Measurements from ENCODE around the gene NHP2. TPM values are rescaled to one million over a fixed set of nuclear protein-coding genes. Genes with fewer than 3 reads are reported as not detected.

Gene NHP2
- total RNA-seq, 1 experiment from 2014 or later: 413 TPM

DNA sequence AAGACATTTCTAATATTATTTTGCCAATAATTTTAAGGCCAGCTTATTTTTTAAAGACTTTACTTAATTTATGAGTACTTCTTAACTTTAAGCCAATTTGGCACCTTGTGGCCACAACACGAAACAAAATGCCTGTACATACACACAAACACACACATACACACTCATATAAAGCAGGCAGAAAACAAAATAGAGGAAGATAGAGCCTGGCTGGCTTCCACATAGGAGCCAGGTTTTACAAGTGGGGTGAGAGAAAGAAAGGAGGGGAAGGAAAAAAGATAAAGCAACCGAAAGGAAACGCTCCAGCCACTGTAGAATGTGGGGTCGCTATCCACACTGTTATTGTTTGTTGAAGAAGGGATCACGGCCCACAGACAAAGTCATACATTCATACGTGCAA is 23.1 kb upstream of the NHP2 start:
- DNase-seq (ENCODE audit: low spot score): no peak

DNA sequence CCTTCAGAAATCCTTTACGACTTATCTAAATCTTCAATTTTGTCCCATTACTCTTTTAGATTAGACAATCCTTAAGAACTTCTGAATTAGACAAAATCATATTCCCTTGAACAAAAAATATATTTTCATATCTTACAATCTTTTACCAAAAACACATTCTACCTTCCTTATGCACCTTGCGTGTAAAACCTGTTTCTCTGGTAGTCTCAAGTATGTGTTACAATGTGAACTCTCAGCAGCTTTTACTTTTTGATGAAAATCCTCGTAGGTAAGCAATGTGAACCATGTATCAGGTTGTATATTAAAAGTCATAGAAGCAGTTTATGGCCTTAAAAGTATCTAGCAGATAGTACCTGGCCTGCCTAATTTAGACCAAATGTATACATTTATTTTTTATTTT is 20.8 kb upstream of the NHP2 start:
- no peak for DNase-seq (ENCODE audit: low spot score)

DNA sequence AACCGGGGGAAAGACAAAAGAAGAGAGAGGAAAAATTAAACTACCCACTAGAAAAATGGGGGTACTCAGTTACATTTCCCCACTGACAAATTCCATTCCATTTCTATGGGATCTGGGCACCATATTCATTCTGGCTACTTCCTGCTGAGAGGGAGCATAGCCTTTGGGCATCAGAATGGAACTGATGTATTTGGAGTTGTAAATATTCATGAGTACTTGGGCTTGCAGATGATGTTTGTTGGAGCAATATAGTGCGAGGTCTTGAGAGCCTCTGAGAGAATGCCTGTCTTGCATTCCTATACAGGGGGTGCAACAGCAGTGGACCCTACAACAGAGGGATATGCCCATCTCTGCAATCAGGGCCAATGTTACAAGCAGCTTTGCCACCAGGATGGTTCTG is 16.8 kb upstream of the NHP2 start:
- DNase-seq (ENCODE audit: low spot score): no peak

DNA sequence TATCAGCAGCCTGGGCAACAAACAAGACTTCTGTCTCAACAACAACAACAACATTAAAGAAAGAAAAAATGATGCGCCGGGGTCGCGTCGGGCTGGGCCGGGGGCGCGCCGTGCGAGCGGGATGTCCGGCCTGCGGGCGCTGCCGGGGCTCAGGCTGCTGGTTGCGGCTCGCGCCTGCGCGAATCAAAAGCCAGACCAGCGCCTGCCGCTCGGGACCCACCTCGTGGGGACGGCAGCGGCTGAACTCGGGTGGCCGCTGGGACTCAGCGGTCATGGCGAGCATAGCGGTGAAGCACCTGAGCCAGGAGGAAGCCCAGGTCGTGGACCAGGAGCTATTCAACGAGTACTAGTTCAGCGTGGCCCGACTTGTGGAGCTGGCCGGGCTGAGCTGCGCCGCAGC is 11.9 kb upstream of the NHP2 start:
- no peak for DNase-seq (ENCODE audit: low spot score)

DNA sequence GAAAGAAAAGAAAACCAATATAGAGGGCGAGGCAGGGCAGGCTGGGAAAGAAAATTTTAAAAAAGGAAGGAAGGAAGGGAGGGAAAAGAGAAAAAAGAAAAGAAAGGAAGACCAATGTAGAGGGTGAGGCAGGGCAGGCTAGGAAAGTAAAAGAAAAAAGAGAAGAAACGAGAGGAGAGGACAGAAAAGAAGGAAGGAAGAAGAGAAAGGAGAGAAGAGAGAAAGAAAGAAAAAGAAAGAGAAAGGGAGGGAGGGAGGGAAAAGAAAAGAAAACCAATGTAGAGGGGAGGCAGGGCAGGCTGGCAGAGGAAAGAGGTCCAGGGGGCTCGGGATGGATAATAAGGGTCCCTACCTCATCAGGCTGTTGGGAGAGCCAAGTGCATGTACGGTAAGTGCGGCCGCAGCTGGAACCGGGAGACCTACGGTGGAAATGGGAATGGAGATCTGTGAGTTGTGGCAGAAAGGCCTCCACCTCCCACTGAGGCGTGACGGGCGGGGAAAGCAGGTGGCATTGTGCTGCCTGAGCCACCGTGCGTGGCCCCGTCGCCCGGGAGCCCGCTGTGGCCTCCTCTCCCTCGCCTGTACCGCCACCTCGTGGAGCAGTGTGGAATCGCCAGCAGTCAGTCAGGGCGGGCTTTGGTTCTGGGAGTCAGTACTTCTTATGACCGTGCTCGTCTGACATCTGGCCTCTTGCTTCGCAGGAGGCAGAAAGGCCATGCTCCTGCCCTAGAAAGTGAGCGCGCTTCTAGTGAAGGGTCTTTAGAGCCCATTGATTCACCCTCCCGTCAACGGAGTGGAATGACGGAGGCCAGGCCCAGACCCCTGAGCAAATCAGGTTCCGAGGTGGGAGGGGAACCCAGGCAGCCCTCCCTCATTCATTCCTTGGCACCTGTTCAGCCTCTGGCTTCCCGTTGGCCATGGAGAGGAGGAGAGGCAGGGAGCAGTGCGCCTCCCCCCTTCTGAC is 10.4 kb upstream of the NHP2 start:
- DNase-seq (ENCODE audit: low spot score): peak; percentile 94

DNA sequence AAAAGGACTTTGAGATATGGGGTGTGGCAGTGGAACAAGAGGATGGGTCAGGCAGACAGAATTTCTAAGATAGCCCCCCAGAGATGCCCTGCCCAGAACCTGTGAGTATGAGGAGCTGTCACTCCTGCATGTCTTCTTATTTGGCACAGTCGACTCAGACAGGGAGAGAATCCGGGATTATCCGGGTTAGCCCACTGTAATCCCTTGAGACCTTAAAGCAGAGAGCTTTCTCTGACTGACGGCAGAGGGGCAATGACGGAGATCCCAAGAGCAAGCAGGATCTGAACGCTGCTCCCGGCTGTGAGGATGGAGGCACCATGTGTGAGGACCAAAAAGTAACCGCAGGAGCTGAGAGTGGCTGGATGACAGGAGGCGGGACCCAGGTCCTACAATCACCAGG is 8.8 kb upstream of the NHP2 start:
- no peak for DNase-seq (ENCODE audit: low spot score)

DNA sequence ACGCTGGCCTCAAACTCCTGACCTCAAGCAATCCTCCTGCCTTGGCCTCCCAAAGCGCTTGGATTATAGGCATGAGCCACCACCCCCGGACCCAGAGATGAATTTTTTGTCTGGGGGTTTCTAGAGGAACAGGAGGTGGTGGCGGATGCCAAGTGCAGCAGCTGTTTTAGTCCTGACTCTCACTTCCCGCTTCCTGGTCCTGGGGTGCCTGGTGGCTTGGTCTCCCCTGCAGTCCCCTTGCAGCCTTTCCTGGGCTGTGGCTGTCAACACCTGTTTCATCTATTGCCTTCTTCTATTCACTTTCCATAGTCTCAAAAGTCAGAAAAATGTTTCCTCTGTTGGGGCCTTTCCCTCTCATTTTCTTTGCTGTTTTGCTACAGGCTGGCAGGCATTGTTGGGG is 6.5 kb upstream of the NHP2 start:
- no peak for DNase-seq (ENCODE audit: low spot score)

DNA sequence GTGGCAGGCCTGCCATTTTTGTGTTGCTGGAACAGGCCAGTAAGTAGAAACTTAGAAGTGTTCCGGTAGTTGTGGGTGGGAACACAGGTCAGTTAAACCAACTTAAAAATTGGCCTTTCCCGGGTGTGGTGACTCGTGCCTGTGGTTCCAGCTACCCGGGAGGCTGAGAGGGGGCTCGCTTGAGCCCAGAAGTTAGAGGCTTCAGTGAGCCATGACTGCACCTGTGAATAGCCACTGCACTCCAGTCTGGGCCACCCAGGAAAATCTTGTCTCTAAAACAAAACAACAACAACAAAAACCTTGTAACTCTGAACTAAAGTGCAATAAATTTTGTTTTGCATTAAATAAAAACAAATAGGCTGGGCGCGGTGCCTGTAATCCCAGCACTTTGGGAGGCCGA is 1.4 kb upstream of the NHP2 start:
- no peak for DNase-seq (ENCODE audit: low spot score)

DNA sequence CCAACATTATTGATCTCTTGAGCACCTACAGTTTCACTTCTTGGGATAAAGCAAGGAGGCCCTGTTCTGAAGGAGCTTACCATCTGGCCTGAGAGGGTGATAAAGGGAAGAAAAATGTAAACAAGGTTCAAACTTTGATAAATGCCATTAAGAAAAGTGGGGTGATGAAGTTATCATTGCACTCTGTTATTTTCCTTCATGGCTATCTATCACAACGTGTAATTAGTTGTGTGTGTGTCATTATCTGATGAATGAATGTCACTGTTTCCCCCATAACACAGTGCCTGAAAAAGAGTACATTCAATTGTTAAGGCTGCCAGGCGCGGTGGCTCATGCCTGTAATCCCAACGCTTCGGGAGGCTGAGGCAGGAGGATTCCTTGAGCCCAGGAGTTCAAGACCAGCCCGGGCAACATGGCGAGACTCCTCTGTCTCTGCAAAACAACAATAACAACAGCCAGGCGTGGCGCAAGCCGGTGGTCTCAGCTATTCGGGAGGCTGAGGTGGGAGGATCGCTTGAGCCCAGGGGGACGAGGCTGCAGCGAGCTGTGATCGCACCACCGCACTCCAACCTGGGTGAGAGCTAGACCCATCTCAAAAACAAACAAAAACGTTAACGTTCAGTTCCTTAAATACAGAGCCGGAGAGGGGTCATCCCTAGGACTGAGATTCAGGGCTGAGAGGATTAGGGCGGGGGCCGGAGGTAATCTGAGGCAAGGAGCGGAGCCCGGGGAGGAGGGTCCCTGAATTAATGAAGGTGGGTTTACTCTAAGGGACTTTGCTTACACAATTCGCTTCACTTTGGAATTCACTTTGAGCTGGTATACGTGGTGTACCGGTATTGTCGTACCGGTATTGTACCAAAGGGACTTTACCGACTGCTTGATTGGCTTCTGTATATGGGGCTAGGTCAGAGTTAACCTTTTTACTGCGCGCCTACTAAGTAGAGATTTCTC is 917 bp downstream of the NHP2 start:
- peak; percentile 21 for DNase-seq (ENCODE audit: low spot score)

DNA sequence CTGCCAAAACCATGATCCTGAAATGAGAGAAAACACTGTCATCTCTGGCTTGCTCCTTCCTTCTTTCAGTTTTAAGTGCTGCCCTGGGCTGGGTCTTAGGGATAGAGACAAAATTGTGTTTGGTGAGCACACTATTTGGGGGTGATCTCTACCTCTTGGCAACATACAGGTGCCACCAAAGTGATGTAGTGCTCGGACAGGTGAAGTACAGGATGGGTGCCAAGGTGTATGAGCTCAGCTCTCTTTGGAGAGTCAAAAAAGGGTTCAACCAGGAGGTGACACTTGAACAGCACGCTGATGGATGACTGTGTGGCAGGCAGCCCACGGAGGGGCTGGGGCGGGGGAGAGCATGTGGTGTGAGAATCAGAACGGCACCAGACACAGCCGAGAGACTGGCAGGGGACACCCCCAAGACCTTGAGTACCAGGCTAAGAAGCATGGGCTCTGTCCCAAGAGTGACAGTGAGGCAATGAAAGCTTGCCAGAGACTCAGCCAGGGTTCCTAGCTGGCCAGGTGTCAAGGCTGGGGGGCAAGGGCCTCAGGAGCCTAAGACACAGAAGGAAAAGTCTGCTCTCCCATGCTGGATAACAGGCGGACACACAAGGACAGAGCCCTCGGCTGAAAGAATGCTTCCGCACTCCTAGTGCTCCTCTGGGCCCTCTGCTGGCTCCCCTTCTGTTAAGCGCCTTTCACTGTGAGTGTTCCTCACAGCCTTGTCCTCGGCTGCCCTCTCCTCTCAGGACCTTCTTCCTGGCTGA is 2.5 kb downstream of the NHP2 start:
- DNase-seq (ENCODE audit: low spot score): no peak

DNA sequence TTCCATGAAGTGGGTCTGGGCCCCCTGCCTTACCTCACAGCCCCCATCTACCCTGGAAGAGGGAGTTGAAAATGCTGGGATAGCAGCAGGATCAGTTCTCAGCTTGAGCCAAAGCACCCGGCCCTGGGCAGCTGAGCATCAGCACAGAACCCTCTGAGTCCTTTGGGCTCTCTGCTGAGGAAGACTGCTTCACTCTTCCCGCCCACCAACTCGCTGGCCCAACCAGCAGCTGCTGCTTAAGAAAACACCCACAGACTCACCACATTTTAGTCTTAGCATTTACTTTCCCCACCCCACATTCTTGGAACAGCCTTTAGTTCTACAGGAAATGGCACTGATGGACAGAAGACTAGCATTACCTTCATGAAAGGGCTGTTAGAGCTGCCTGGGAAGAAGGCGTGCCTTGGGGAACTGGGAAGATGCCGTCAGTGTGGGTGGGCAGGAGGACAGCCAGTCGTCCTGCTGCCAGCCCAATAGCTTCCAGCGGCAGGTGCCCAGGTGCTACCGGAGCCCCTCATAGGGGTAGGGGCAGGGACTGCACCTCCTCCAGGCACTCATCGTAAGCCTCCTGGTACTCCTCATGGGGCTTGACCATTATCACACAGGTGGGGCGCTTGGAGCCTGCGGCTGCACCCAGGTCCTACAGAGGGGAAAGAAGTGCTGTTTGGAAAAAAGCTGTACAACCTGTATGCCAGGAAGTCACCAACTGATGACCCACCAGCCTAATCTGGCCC is 4.3 kb downstream of the NHP2 start:
- DNase-seq (ENCODE audit: low spot score): no peak

DNA sequence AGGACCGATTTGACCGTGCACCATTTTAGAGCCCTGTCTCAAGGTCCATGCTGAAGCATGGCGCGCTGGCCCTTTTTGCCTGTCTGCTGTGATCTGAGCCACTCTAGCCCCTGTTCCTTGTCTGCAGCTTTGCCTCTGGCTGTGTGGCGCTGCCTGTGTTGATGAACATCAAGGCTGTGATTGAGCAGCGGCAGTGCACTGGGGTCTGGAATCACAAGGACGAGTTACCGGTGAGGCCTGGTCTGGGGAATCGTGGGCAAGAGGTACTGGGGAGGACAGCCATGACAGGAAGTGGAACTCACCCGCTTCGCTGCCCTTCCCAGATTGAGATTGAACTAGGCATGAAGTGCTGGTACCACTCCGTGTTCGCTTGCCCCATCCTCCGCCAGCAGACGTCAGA is 6.3 kb downstream of the NHP2 start:
- DNase-seq (ENCODE audit: low spot score): no peak

DNA sequence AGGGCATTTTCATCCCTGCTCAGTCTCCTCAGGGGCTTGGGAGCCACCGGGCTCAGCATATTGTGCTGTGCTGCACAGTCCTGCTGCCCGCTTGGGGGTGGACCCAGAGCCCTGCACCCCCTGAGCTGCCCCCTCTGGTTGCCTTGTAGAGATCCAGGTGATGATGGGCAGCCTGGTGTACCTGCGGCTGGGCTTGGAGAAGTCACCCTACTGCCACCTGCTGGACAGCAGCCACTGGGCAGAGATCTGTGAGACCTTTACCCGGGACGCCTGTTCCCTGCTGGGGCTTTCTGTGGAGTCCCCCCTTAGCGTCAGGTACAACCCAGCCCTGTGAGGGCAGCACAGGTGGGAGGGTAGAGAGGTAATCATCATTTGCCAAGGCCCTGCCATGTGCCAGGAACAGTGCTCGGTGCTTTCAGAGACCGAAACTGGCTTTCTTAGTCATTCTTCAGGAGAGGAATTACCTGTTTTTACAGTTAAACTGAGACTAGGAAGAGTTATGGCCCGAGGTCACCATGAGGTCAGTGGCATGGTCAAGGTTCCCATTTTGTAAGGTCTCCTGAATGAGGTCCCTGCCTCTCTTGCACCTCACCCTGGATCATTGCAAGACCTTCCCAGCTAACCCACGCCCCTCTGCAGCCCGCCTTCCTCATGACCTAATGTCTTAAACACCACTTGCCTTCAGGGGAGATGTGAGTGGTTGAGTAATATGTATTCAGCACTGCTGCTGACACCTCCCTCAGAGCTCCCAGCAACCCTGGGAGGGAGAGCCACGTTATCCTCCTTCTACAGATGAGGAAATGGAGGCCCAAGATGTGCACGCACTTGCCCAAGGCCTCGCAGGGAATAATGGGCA is 7.5 kb downstream of the NHP2 start:
- DNase-seq (ENCODE audit: low spot score): peak; percentile 84

DNA sequence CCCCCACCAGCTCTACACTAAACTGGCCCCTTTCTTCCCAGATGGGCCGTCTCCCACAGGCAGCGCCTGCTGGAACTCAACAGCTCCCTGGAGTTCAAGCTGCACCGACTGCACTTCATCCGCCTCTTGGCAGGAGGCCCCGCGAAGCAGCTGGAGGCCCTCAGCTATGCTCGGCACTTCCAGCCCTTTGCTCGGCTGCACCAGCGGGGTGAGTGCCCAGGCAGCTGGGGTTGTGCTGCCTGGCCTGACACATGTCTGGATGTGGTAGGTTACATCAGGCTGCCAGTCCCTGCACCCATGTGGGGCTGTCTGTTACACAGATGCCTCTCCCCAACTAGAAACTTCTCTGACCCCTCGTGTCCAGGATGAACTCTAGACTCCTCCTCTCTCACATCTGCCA is 9.8 kb downstream of the NHP2 start:
- no peak for DNase-seq (ENCODE audit: low spot score)

DNA sequence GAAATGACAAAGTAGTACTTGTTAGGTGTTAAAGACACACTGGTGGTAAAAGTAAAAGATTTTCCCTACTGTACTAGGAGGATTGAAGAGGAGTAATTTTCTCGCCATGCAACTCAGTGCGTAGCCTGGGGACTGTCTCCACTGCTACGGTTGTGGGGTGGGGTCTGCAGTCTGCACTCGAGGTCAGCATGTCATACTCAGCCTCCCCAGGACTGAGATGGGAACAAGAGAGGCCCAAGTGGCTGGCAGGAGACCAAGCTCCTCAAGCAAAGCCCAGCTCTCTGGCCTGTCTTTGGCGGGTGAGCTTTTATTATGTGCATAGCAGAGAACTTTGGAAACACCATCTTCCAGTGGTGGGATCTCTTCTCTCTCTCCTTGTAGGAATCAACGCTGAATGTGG is 10.4 kb downstream of the NHP2 start:
- DNase-seq (ENCODE audit: low spot score): no peak

DNA sequence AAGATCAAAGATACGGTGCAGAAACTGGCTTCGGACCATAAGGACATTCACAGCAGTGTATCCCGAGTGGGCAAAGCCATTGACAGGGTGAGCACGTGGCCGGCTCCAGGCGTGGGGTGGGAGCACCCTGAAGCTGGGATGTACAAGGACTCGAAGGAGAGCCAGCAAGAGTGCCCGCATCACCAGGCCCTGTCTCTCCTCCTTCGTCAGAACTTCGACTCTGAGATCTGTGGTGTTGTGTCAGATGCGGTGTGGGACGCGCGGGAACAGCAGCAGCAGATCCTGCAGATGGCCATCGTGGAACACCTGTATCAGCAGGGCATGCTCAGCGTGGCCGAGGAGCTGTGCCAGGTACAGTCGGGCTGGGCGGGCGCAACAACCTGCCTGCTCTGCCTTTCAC is 11.0 kb downstream of the NHP2 start:
- no peak for DNase-seq (ENCODE audit: low spot score)

DNA sequence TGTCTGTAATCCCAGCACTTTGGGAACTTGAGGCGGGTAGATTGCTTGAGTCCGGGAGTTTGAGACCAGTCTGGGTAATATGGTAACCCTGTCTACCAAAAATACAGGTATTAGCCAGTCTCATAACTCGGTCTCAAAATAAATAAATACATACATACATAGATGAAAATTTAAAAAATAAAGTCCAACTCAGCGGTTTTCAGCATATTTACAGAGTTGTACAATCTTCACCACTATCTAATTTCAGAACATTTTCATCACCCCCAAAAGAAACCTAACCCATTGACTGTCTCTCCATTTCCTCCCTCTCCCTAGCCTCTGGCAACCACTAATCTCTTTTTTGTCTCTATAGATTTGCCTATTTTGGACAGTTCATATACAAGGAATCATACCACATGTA is 12.1 kb downstream of the NHP2 start:
- no peak for DNase-seq (ENCODE audit: low spot score)

DNA sequence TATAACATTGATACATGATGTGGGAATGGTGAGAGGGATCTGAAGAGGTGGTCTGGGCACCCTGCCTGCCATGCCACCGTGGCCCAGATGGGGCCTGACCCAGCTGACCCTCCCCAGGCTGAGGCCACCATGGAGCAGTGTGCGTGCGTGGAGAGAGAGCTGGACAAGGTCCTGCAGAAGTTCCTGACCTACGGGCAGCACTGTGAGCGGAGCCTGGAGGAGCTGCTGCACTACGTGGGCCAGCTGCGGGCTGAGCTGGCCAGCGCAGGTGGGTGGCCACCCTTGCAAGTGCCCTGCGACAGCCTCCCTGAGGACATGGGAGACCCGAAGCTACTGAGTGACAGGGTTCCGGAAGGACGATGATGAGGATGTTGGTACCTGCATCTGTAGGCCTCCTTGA is 15.7 kb downstream of the NHP2 start:
- no peak for DNase-seq (ENCODE audit: low spot score)

DNA sequence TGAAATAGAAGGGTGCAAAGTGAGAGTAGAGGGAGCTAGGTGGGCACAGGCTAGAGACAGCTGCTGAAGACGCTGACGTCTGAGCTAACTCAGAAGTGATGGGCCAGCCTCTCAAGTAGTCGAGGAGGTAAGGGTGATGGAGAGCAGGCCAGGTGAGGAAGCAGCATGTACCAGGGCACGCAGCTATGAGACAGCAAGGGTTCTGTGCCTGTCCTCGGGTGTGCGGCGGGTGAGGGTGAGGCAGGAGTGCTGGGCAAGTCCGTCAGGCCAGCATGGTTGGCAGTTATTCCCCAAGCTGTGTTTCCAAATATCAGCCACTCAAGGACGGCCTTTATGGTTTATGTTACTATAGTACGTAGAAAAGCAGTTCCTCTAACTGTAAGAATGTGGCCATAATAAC is 16.7 kb downstream of the NHP2 start:
- DNase-seq (ENCODE audit: low spot score): no peak

DNA sequence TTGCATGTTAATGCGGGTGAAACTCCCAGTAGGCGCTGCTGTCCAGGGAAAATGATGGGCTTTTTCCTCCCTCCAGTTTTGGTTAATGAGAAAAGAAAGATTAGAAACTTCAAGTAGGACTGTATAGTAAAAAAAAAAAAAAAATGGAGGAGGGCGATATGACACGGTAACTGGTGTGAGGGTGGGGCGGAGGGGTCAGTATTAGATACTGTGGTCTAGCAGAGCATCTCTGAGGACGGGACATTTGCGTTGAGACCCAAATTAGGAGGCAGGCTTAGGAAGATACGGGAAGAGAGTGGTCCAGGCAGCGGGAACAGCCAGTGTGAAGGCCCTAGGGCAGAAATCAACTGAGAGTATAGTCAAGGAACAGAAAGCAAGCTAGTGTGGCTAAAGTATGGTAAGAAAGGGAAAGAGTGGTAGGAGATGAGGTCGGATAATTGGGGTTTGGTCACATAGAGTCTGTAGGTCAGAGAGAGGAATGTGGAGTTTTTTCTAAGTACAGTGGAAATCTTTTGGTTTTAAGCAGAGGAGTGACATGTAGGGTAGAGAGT is 22.2 kb downstream of the NHP2 start:
- no peak for DNase-seq (ENCODE audit: low spot score)

Measured in HT-29 (cell line).